K562 (cell line): ENCODE results near the gene ENDOD1. TPM values are rescaled to one million over a fixed set of nuclear protein-coding genes. Genes with fewer than 3 reads are reported as not detected.

Experiments used
- ATAC-seq: fragments of 200-7000 bp; cut with Tn5 transposase; 3 replicates; pipeline ENCODE4 v1.9.1; 2020; ENCODE audit warnings: moderate library complexity
- BruUV-seq: library from RNA; stranded (reverse); fragments of 400-500 nt; replicated peaks from 2 replicates; lab custom pipeline; 2021; lab: Mats Ljungman, UMichigan
- CTCF ChIA-PET: fragments of 300-600 bp; formaldehyde crosslinking; extraction: SDS; loops from one replicate; lab custom pipeline; 2021; ENCODE audit warnings: low intra/inter-chr PET ratio; lab: Yijun Ruan, JAX
- POLR2A ChIA-PET: fragments of 300-600, 350-650 bp; sonication (Branson Sonifier 250); formaldehyde crosslinking; extraction: SDS; loops from one replicate; lab custom pipeline; 2021; ENCODE audit warnings: antibody characterized with exemption, inconsistent platforms; lab: Yijun Ruan, JAX
- DNase-seq, 4 experiments: peaks; one replicate each; pipeline versions ENCODE4 v3.0.0 to v3.0.0-alpha.2; 2011 to 2018; ENCODE audit warnings: low spot score in 3 of 4, mixed read lengths in 3 of 4; ENCODE audit errors: extremely low read depth in 1 of 4
- FAIRE-seq: peaks from 2 replicates; lab custom pipeline; 2011; peaks lifted over from hg19 to GRCh38; lab: Jason Lieb, UNC
- H2AFZ ChIP-seq: 2 replicates; pipeline ENCODE4 v1.6.0; 2011; ENCODE audit warnings: low read depth, low read length, control low read depth, inconsistent platforms
- H3K27ac ChIP-seq: fragments of 200-600 bp; 3 replicates; pipeline ENCODE4 v1.8.0; 2011; ENCODE audit warnings: low read depth, mild to moderate bottlenecking, control low read depth, inconsistent platforms, low read length, moderate library complexity, mixed read lengths; ENCODE audit errors: extremely low read depth
- H3K27me3 ChIP-seq, 2 experiments: fragments of 300-600 bp in 1 of 2; 2 replicates in 1 of 2; 3 replicates in 1 of 2; pipeline versions ENCODE4 v1.6.0 to v1.8.0; 2011; ENCODE audit warnings: inconsistent platforms in 2 of 2, low read length in 2 of 2, mild to moderate bottlenecking in 1 of 2, mixed read lengths in 1 of 2, moderate library complexity in 1 of 2; ENCODE audit not compliant: control insufficient read depth in 2 of 2, insufficient read depth in 2 of 2
- H3K36me3 ChIP-seq: fragments of 300-600 bp; 3 replicates; pipeline ENCODE4 v1.8.0; 2011; ENCODE audit warnings: mild to moderate bottlenecking, low read length, inconsistent platforms; ENCODE audit not compliant: control insufficient read depth, insufficient read depth
- H3K4me1 ChIP-seq, 2 experiments: fragments of 200-600 bp in 1 of 2; replicated peaks in 1 of 2; 2 replicates in 1 of 2; 3 replicates in 1 of 2; pipeline versions ENCODE4 v1.5.1 to v1.8.0; 2011; ENCODE audit warnings: inconsistent platforms in 2 of 2, low read length in 2 of 2, mild to moderate bottlenecking in 1 of 2, mixed read lengths in 1 of 2, moderate library complexity in 1 of 2; ENCODE audit not compliant: control insufficient read depth in 2 of 2, insufficient read depth in 2 of 2
- H3K4me2 ChIP-seq: 2 replicates; pipeline ENCODE4 v1.6.1; 2011; ENCODE audit warnings: low read length, control low read depth, inconsistent platforms, mixed read lengths; ENCODE audit not compliant: insufficient read depth
- H3K4me3 ChIP-seq: fragments of 200-600 bp; sonication (generic), shearing (Covaris generic); 2 replicates; pipeline ENCODE4 v1.5.1; 2016; ENCODE audit warnings: control low read depth, inconsistent platforms
- H3K79me2 ChIP-seq: fragments of 200-600 bp; 3 replicates; pipeline ENCODE4 v1.8.0; 2011; ENCODE audit warnings: low read length, inconsistent platforms; ENCODE audit not compliant: control insufficient read depth, insufficient read depth
- H3K9ac ChIP-seq, 2 experiments: 2 replicates each; pipeline versions ENCODE4 v1.6.0 to v1.6.1; 2011; ENCODE audit warnings: low read depth in 2 of 2, low read length in 2 of 2, control low read depth in 1 of 2, inconsistent platforms in 1 of 2, mild to moderate bottlenecking in 1 of 2, mixed read lengths in 1 of 2; ENCODE audit not compliant: insufficient read depth in 1 of 2
- H3K9me1 ChIP-seq: one replicate; pipeline ENCODE4 v1.6.0; 2011; ENCODE audit warnings: inconsistent platforms, mild to moderate bottlenecking, low read length, moderate library complexity; ENCODE audit not compliant: control insufficient read depth, insufficient read depth
- H3K9me3 ChIP-seq: replicated peaks from 2 replicates; pipeline ENCODE4 v1.5.1; 2011; ENCODE audit warnings: low read depth, low read length, inconsistent platforms; ENCODE audit not compliant: control insufficient read depth, insufficient read depth
- H4K20me1 ChIP-seq: replicated peaks from 2 replicates; pipeline ENCODE4 v1.6.1; 2011; ENCODE audit warnings: low read length, inconsistent platforms, mixed read lengths; ENCODE audit not compliant: control insufficient read depth, insufficient read depth
- DPF2 ChIP-seq: fragments of 450-650 bp; IDR thresholded peaks from 2 replicates; pipeline ENCODE4 v1.6.1; 2016
- FOXM1 ChIP-seq, 2 experiments: fragments of 450-650 bp in 1 of 2; sonication (generic) in 1 of 2; formaldehyde crosslinking in 1 of 2; IDR thresholded peaks; 2 replicates each; pipeline versions ENCODE4 v1.6.1 to v1.9.0; 2017 to 2022; ENCODE audit warnings: low read depth in 2 of 2, mild to moderate bottlenecking in 2 of 2, missing genetic modification reagents in 1 of 2, moderate library complexity in 1 of 2
- GTF2A2 ChIP-seq: IDR thresholded peaks from 2 replicates; pipeline ENCODE4 v1.6.1; 2016; ENCODE audit warnings: mild to moderate bottlenecking, missing genetic modification characterization, missing compliant biosample characterization
- HDGF ChIP-seq: fragments of 450-650 bp; IDR thresholded peaks from 2 replicates; pipeline ENCODE4 v1.6.1; 2016
- HLTF ChIP-seq: fragments of 450-650 bp; IDR thresholded peaks from 2 replicates; pipeline ENCODE4 v1.6.1; 2016
- JUNB ChIP-seq: fragments of 450-650 bp; formaldehyde crosslinking; conservative IDR thresholded peaks from 2 replicates; pipeline ENCODE4 v1.4.0; 2020; ENCODE audit warnings: mild to moderate bottlenecking
- MAZ ChIP-seq, 2 experiments: fragments of 450-650 bp in 1 of 2; sonication (generic) in 1 of 2; formaldehyde crosslinking; IDR thresholded peaks in 1 of 2; conservative IDR thresholded peaks in 1 of 2; 2 replicates each; pipeline versions ENCODE4 v1.4.0 to v1.5.0; 2020; ENCODE audit warnings: mild to moderate bottlenecking in 1 of 2, missing genetic modification reagents in 1 of 2
- PML ChIP-seq: IDR thresholded peaks from 2 replicates; pipeline ENCODE4 v1.6.1; 2012; ENCODE audit warnings: low read length, inconsistent platforms
- TAF15 ChIP-seq: fragments of 200-400 bp; formaldehyde crosslinking; IDR thresholded peaks from 2 replicates; pipeline ENCODE4 v1.6.1; 2017; ENCODE audit warnings: mild to moderate bottlenecking, low read depth, low read length, moderate library complexity
- TAF7 ChIP-seq: fragments of 450-650 bp; IDR thresholded peaks from 2 replicates; pipeline ENCODE4 v1.6.1; 2016; ENCODE audit warnings: missing genetic modification characterization, missing compliant biosample characterization
- WGBS: fragments of 100-300 bp; shearing (Covaris generic); methylation state at CpG from one replicate; pipeline ENCODE4 v1.1.6; 2016; ENCODE audit warnings: low coverage, mixed read lengths; ENCODE audit not compliant: insufficient coverage; ENCODE audit errors: missing lambda C conversion rate; 5-methylcytosine and 5-hydroxymethylcytosine counted together
- in situ Hi-C: fragments of 300-500 bp; cut with MboI; formaldehyde crosslinking; loops from 4 replicates; pipeline ENCODE4 v1.15.0; 2018; ENCODE audit warnings: inconsistent platforms, mixed read lengths
- intact Hi-C: fragments of 100-400 bp; cut with micrococcal nuclease; formaldehyde crosslinking; loops from 2 replicates; pipeline ENCODE4 v1.14.2; 2022
- polyA plus RNA-seq, 8 experiments: library from polyadenylated mRNA; depleted of rRNA in 4 of 8; stranded (reverse) in 5 of 8; unstranded in 3 of 8; fragments of >200 nt; fragmentation: Nextera tagmentation in 2 of 8; fragmentation: Illumina TruSeq in 1 of 8; extraction: Ambion mirVana in 2 of 8; extraction: Trizol in 1 of 8; gene quantifications; 2 replicates each; pipeline versions ENCODE4 v1.2.1 to v1.2.3, GENCODE V29; 2011 to 2014; ENCODE audit warnings: inconsistent platforms in 1 of 8, missing spikeins in 1 of 8
- total RNA-seq, 7 experiments: library from RNA; depleted of rRNA in 6 of 7; stranded (reverse); fragments of >200 nt in 6 of 7; fragmentation: Illumina TruSeq in 2 of 7; extraction: Trizol in 2 of 7; gene quantifications; 2 replicates each; pipeline versions ENCODE4 v1.2.1 to v1.2.3, GENCODE V29; 2011 to 2021; ENCODE audit warnings: low replicate concordance in 1 of 7

The ENDOD1 gene
- total and polyA plus RNA-seq, 9 of the 15 experiments (the other 6 are each of a cell fraction or from before 2014, with no cell fraction given), result 4.2 to 11.8 (median 9.3) TPM

DNA sequence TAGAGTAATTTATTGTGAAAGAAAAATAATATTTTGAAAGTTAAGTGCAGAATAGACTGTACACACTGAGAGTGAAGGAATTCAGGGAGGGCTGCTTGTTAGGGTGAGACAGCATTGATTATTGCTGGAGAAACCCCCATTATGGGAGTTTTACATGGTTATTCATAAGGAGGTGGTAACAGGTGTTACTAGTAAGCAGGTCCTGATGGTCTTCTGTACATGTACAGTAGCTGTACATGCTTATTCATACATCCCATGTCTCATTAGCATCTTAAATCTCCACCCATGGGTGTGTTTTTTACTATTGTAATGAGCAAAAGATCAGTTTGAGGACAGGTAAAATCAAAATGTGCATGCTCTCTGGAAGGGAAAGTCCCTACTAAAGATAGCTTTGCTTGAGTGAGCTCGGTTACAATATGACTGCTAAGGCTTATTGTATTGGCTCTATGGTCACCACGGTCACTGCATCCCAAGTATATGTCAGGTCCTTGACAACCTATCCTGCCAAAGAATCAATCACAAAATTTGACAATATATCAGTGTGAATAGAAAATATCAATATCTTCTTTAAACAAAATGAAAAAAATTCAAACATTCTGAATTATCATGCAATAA, 34.3 kb upstream of the ENDOD1 start:
- Histone ChIP-seq H3K79me2 (no peaks in the 10 kb centered on the region), H3K9me1 (no peaks in the 10 kb centered on the region), H3K27ac (no peak overlapping the region), H3K4me1 (peaks cover under 1 to 4% of the 10 kb centered on the region in 2 experiments; a peak in 2 of 5 replicates), H3K4me3 (no peak overlapping the region), H3K27me3 (peaks cover 2 to 23% of the 10 kb centered on the region in 2 experiments; a peak in 3 of 5 replicates), H4K20me1 (no peaks in the 10 kb centered on the region), H3K9ac (no peak overlapping the region), H3K9me3 (no peaks in the 10 kb centered on the region), H3K4me2 (no peak overlapping the region), H2AFZ (no peak overlapping the region), H3K36me3 (no peaks in the 10 kb centered on the region)
- DNase-seq (no peak), ATAC-seq (no peak), FAIRE-seq (no peak)
- CTCF ChIA-PET, result no interaction called here
- in situ Hi-C loops (no loop called here), intact Hi-C loops (no loop called here)
- POLR2A ChIA-PET, result interaction anchor here (1.2 to 1.4 kb wide), 2 partner anchors 12 to 99 kb away, joined by 3 to 5 read pairs; partner anchors contain the start of gene SRSF8
- 3% methylated on average over 2 of the region's 2 CpGs for WGBS
- BruUV-seq, result no TSS peak
- TF ChIP-seq MAZ (CRISPR knock-in tag; conservative IDR thresholded peaks at IDR 0.05 in 1 of 2, IDR thresholded peaks at IDR 0.05 in 1 of 2) (no peak), TAF7 (tag) (no peak), HDGF (no peak), PML (no peak), FOXM1 (IDR thresholded peaks at IDR 0.05; ENCODE audit: low read depth) (no peak), FOXM1 (CRISPR knock-in tag; IDR thresholded peaks at IDR 0.05; ENCODE audit: low read depth) (no peak), JUNB (CRISPR knock-in tag) (no peak), DPF2 (no peak), GTF2A2 (tag) (no peak), HLTF (no peak), TAF15 (no peak)
